Spleen (tissue), 7 donors: ENCODE results near the gene ALDOA.

Experiments
- CTCF ChIP-seq, 11 experiments: fragments of 200-600 bp in 7 of 11; fragments of 450-650 bp in 4 of 11; sonication (generic) in 4 of 11; IDR thresholded peaks in 8 of 11; conservative IDR thresholded peaks in 3 of 11; 1 replicate in 7 of 11; 2 replicates in 4 of 11; pipeline versions ENCODE4 v1.4.0 to v1.8.0; 2016 to 2021; ENCODE audit warnings: antibody characterized with exemption in 11 of 11, inconsistent platforms in 4 of 11, mild to moderate bottlenecking in 1 of 11
- POLR2A ChIP-seq, 3 donors: fragments of 450-650 bp; IDR thresholded peaks; one replicate each; pipeline ENCODE4 v1.5.1; 2017; ENCODE audit warnings: antibody characterized with exemption in 3 of 3, mild to moderate bottlenecking in 1 of 3
- donor health status: DM: no; HTN: no; CAD: no; lungs with moderate emphysema.
- donor health status: DM: no; HTN: no; CAD: no.
- donor health status: DM: no; HTN: no; CAD: no.

GRCh38 chr16:30023586-30023985, 42.0 kb upstream of the ALDOA start:
- TF ChIP-seq CTCF (IDR thresholded peaks at IDR 0.05 in 8 of 11, conservative IDR thresholded peaks at IDR 0.05 in 3 of 11) (no peak), POLR2A (IDR thresholded peaks at IDR 0.05) (no peak)
